ENCODE measurements around the gene APOC4.

APOC4 gene

GRCh38 chr19:44974857-44975256, 32.8 kb downstream of the APOC4 start:
- DNase-seq (ENCODE audit: low read depth in 1 of 2, low spot score in 1 of 2) = no peak
- TF ChIP-seq JUND (IDR thresholded peaks at IDR 0.05; ENCODE audit: low read depth) = no peak
- in situ Hi-C loops (cut with HindIII; ENCODE audit: low pct_unique_long_range_greater_than_20kb, low sequenced_read_pairs) = no loop called here

GRCh38 chr19:44975444-44975843, 33.4 kb downstream of the APOC4 start:
- in situ Hi-C loops (cut with HindIII; ENCODE audit: low pct_unique_long_range_greater_than_20kb, low sequenced_read_pairs) = no loop called here
- TF ChIP-seq JUND (IDR thresholded peaks at IDR 0.05; ENCODE audit: low read depth) = no peak
- DNase-seq (ENCODE audit: low read depth in 1 of 2, low spot score in 1 of 2) = no peak

- no peak for TF ChIP-seq JUND (IDR thresholded peaks at IDR 0.05; ENCODE audit: low read depth)
- DNase-seq (ENCODE audit: low read depth in 1 of 2, low spot score in 1 of 2) = no peak
- in situ Hi-C loops (cut with HindIII; ENCODE audit: low pct_unique_long_range_greater_than_20kb, low sequenced_read_pairs) = no loop called here
Observed at GRCh38 chr19:44984005-44984404, 42.0 kb downstream of the APOC4 start.

GRCh38 chr19:44985445-44985844, 43.4 kb downstream of the APOC4 start:
- no peak for DNase-seq (ENCODE audit: low read depth in 1 of 2, low spot score in 1 of 2)
- in situ Hi-C loops (cut with HindIII; ENCODE audit: low pct_unique_long_range_greater_than_20kb, low sequenced_read_pairs) = no loop called here
- no peak for TF ChIP-seq JUND (IDR thresholded peaks at IDR 0.05; ENCODE audit: low read depth)

GRCh38 chr19:44986389-44986788, 44.4 kb downstream of the APOC4 start:
- in situ Hi-C loops (cut with HindIII; ENCODE audit: low pct_unique_long_range_greater_than_20kb, low sequenced_read_pairs) = no loop called here
- DNase-seq (ENCODE audit: low read depth in 1 of 2, low spot score in 1 of 2) = no peak
- TF ChIP-seq JUND (IDR thresholded peaks at IDR 0.05; ENCODE audit: low read depth) = no peak

GRCh38 chr19:44987148-44987675, 45.2 kb downstream of the APOC4 start:
- no peak for TF ChIP-seq JUND (IDR thresholded peaks at IDR 0.05; ENCODE audit: low read depth)
- DNase-seq (ENCODE audit: low read depth in 1 of 2, low spot score in 1 of 2) = no peak
- in situ Hi-C loops (cut with HindIII; ENCODE audit: low pct_unique_long_range_greater_than_20kb, low sequenced_read_pairs) = no loop called here

GRCh38 chr19:44988273-44988672, 46.2 kb downstream of the APOC4 start:
- in situ Hi-C loops (cut with HindIII; ENCODE audit: low pct_unique_long_range_greater_than_20kb, low sequenced_read_pairs) = no loop called here
- no peak for DNase-seq (ENCODE audit: low read depth in 1 of 2, low spot score in 1 of 2)
- no peak for TF ChIP-seq JUND (IDR thresholded peaks at IDR 0.05; ENCODE audit: low read depth)

GRCh38 chr19:44988896-44989556, 47.0 kb downstream of the APOC4 start:
- in situ Hi-C loops (cut with HindIII; ENCODE audit: low pct_unique_long_range_greater_than_20kb, low sequenced_read_pairs) = no loop called here
- peak; percentile 68 to 70 for DNase-seq (ENCODE audit: low read depth in 1 of 2, low spot score in 1 of 2)
- TF ChIP-seq JUND (IDR thresholded peaks at IDR 0.05; ENCODE audit: low read depth) = no peak

- TF ChIP-seq JUND (IDR thresholded peaks at IDR 0.05; ENCODE audit: low read depth) = no peak
- DNase-seq (ENCODE audit: low read depth in 1 of 2, low spot score in 1 of 2) = no peak
- in situ Hi-C loops (cut with HindIII; ENCODE audit: low pct_unique_long_range_greater_than_20kb, low sequenced_read_pairs) = no loop called here
Observed at GRCh38 chr19:44990459-44990858, 48.4 kb downstream of the APOC4 start.

GRCh38 chr19:44990966-44991365, 48.9 kb downstream of the APOC4 start:
- in situ Hi-C loops (cut with HindIII; ENCODE audit: low pct_unique_long_range_greater_than_20kb, low sequenced_read_pairs) = no loop called here
- TF ChIP-seq JUND (IDR thresholded peaks at IDR 0.05; ENCODE audit: low read depth) = no peak
- no peak for DNase-seq (ENCODE audit: low read depth in 1 of 2, low spot score in 1 of 2)

- TF ChIP-seq JUND (IDR thresholded peaks at IDR 0.05; ENCODE audit: low read depth) = no peak
- in situ Hi-C loops (cut with HindIII; ENCODE audit: low pct_unique_long_range_greater_than_20kb, low sequenced_read_pairs) = no loop called here
- DNase-seq (ENCODE audit: low read depth in 1 of 2, low spot score in 1 of 2) = no peak
Observed at GRCh38 chr19:44992336-44993163, 50.5 kb downstream of the APOC4 start.

GRCh38 chr19:44993526-44993925, 51.5 kb downstream of the APOC4 start:
- DNase-seq (ENCODE audit: low read depth in 1 of 2, low spot score in 1 of 2) = no peak
- TF ChIP-seq JUND (IDR thresholded peaks at IDR 0.05; ENCODE audit: low read depth) = no peak
- in situ Hi-C loops (cut with HindIII; ENCODE audit: low pct_unique_long_range_greater_than_20kb, low sequenced_read_pairs) = no loop called here

- TF ChIP-seq JUND (IDR thresholded peaks at IDR 0.05; ENCODE audit: low read depth) = no peak
- in situ Hi-C loops (cut with HindIII; ENCODE audit: low pct_unique_long_range_greater_than_20kb, low sequenced_read_pairs) = no loop called here
- no peak for DNase-seq (ENCODE audit: low read depth in 1 of 2, low spot score in 1 of 2)
Observed at GRCh38 chr19:44993926-44994537, 52.0 kb downstream of the APOC4 start.

Data from T47D (cell line).